Activated naive CD8-positive, alpha-beta T cell treated with anti-CD3 and anti-CD28 coated beads, Interleukin-2, amount 50 U/mL, for 24 hours (primary cell): ENCODE data around the gene ZFYVE28.

ENCODE experiments used
- ATAC-seq: fragments of 150-1000 bp; cut with Tn5 transposase; one replicate; pipeline ENCODE4 v1.10.0; 2021
- DNase-seq: peaks from one replicate; pipeline ENCODE4 v3.0.0; 2021
- H3K27ac Mint-ChIP-seq: one replicate; pipeline ENCODE4 v1.8.0; 2021; ENCODE audit warnings: mild to moderate bottlenecking, mixed read lengths
- H3K27me3 Mint-ChIP-seq: one replicate; pipeline ENCODE4 v1.8.0; 2021; ENCODE audit warnings: mixed read lengths
- H3K36me3 Mint-ChIP-seq: one replicate; pipeline ENCODE4 v1.8.0; 2021; ENCODE audit warnings: low read depth, mixed read lengths
- H3K4me1 Mint-ChIP-seq: one replicate; pipeline ENCODE4 v1.8.0; 2021; ENCODE audit warnings: mixed read lengths
- H3K4me3 Mint-ChIP-seq: one replicate; pipeline ENCODE4 v1.8.0; 2021; ENCODE audit warnings: mild to moderate bottlenecking, moderate library complexity, mixed read lengths
- H3K9me3 Mint-ChIP-seq: one replicate; pipeline ENCODE4 v1.8.0; 2021; ENCODE audit warnings: mixed read lengths

ZFYVE28 gene

DNA sequence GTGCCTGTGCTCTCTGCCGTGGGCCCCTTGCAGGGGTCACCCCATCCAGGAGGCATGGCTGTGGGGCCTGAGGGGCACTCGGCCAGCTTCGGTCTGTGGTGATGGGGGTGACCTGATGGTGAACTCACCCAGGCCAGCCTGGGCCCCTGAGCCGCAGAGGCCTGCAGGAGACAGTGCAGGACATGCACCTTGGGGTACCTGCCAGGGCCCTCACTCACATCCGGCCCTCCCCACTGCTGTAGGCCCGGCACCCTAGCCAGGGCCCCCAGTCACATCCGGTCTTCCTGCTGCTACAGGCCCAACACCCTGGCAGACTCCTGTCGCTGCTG lies 7.6 kb upstream of the ZFYVE28 start:
- Mint-ChIP-seq H3K4me1 (no peaks in the 10 kb centered on the region), H3K9me3 (no peaks in the 10 kb centered on the region), H3K36me3 (no peaks in the 10 kb centered on the region), H3K27ac (no peak overlapping the region), H3K27me3 (peaks cover 15% of the 10 kb centered on the region), H3K4me3 (no peak overlapping the region)
- DNase-seq (no peak), ATAC-seq (peak; percentile 13)

DNA sequence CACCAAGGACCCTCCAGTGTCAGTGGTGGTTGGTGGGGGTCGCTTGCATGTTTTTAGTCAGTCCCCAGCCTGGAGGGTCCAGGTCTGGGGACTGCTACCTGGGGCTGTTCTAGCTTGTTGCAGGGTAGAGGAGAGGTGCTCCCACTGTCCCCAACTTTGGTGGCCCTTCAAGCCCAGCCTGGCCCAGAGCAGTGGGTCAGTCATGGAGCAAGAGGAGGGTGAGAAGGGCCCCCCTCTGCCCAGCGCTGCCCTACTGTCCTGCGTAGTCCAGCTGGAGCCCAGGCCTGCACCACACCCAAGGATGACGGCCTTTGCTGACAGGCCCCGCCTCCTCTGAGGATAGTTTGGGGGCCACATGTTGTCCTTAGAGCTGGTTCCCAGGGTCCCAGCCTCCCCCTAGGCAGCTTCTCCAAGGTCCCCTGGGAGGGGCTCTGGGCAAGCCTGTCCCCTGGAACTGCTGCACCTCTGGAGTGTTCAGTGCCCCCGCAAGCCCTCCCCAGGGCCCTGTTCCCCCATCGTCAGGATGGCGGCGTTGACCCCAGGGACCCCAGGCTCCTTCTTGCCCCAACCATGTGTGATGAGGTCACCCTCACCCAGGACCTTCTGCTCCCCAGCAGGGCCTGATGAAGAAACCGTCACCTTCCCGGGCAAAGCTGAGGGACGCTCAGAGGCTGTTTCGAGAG lies 7.1 kb upstream of the ZFYVE28 start:
- no peaks in the 10 kb centered on the region for H3K36me3 Mint-ChIP-seq
- no peak overlapping the region for H3K4me3 Mint-ChIP-seq
- H3K27ac Mint-ChIP-seq = no peak overlapping the region
- ATAC-seq (peak; percentile 13), DNase-seq (no peak)
- no peaks in the 10 kb centered on the region for H3K4me1 Mint-ChIP-seq
- H3K9me3 Mint-ChIP-seq = no peaks in the 10 kb centered on the region
- peaks cover 20% of the 10 kb centered on the region for H3K27me3 Mint-ChIP-seq

DNA sequence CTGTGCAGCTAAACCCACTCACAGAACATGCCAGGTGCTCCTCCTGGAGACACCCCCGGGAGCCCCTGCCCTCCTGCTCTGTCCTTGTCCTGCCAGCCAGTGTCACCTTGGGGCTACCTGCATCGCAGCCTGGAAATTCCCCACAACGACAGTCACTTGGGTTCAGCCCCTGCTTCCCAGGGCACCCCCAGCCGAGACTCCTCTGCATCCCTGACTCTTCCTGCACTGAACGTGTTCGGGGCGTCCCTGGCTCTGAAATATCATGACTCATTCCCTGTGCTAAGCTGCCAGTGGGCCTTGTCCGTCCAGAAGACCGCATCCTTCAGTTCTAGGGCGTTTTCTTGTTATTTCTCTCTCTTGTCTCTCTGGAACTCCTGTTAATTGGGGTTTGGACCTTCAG lies 6.1 kb upstream of the ZFYVE28 start:
- ATAC-seq (no peak), DNase-seq (no peak)
- H3K4me1 Mint-ChIP-seq = peaks cover 7% of the 10 kb centered on the region
- peaks cover 29% of the 10 kb centered on the region for H3K27me3 Mint-ChIP-seq
- no peaks in the 10 kb centered on the region for H3K36me3 Mint-ChIP-seq
- H3K27ac Mint-ChIP-seq = no peak overlapping the region
- no peak overlapping the region for H3K4me3 Mint-ChIP-seq
- H3K9me3 Mint-ChIP-seq = no peaks in the 10 kb centered on the region

DNA sequence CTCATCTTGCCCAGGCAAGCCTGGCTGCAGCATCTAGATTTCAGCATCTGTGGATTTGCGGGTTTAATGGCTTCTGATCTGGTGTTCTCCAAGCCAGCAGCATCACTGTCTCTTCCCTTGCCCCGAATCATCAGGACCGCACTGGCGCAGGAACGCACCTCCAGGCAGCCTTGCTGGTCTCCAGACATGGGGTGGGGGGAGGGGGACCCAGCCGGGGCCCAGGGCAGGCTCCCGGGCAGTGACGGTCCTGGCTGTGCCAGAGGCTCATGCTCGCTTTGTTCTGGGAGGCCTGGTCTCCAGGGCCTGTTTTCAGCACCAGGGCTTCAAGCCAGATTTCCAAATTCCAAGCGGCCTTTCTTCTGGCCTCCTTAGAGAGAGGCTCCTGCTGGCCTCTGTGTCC lies 5.2 kb upstream of the ZFYVE28 start:
- Mint-ChIP-seq H3K27me3 (peaks cover 36% of the 10 kb centered on the region), H3K9me3 (no peaks in the 10 kb centered on the region), H3K4me3 (no peak overlapping the region), H3K27ac (no peak overlapping the region), H3K4me1 (peaks cover 13% of the 10 kb centered on the region), H3K36me3 (no peaks in the 10 kb centered on the region)
- DNase-seq = no peak
- no peak for ATAC-seq

DNA sequence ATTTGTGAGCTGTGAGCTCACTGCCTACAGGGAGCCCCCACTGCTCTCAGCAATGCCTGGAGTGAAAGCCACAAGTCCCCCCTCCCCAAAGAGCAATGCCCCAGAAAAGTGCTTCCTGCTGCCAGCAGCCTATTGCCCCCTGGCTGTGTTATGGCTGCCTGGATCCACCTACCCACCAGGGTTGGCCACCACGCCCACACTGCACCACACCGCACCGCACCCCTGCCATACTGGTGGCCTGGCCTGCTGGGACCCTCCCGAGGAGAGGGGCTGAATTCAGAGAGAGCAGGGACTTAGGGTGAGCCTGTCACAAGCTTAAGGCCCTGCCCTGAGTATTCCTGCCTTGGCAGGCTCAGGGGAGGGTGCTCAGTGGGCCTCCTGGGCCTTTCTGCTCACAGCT lies 4.6 kb upstream of the ZFYVE28 start:
- H3K4me3 Mint-ChIP-seq = no peak overlapping the region
- peaks cover 13% of the 10 kb centered on the region for H3K4me1 Mint-ChIP-seq
- no peak for ATAC-seq
- DNase-seq = no peak
- no peaks in the 10 kb centered on the region for H3K36me3 Mint-ChIP-seq
- H3K9me3 Mint-ChIP-seq = no peaks in the 10 kb centered on the region
- peaks cover 36% of the 10 kb centered on the region for H3K27me3 Mint-ChIP-seq
- no peak overlapping the region for H3K27ac Mint-ChIP-seq

DNA sequence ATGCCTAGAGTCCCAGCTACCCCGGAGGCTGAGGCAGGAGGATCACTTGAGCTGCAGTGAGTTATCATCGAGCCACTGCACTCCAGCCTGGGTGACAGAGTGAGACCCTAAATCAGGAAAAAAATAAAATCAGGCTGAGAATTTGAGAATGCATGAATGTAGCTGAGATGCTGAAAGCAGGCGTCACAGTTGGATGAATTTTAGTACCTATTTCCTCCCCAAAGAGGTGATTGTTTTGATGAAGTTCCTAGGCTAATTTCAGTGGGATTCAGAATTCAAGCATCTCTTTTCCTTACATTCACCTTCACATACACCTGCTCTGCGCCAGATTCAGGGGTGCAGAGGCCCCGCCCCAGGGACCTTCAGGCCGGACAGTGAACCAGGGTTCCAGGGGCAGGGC lies 3.5 kb upstream of the ZFYVE28 start:
- DNase-seq = no peak
- Mint-ChIP-seq H3K4me1 (peaks cover 18% of the 10 kb centered on the region), H3K27ac (no peak overlapping the region), H3K9me3 (no peaks in the 10 kb centered on the region), H3K4me3 (no peak overlapping the region), H3K27me3 (peaks cover 42% of the 10 kb centered on the region), H3K36me3 (no peaks in the 10 kb centered on the region)
- no peak for ATAC-seq

DNA sequence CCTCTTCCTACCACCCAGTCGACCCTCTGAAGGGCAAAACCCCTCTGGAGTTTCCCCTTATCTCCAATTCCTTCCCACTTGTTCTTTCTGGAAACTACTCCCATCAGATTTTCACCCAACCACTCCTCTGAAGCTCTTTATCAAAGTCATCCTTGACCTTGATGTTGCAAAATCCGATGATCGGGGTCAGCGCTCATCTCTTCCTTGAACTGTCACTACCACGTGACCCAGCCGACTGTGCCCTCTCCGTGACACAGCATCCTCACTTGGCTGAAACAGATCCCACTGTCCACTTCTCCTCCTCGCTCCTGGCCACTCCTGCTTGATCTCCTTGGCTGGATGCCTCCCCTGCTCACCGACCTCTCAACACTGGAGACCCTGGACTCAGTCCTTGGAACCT lies 1.4 kb upstream of the ZFYVE28 start:
- ATAC-seq = no peak
- H3K4me1 Mint-ChIP-seq = peaks cover 30% of the 10 kb centered on the region
- H3K27me3 Mint-ChIP-seq = peaks cover 57% of the 10 kb centered on the region
- no peaks in the 10 kb centered on the region for H3K9me3 Mint-ChIP-seq
- DNase-seq = no peak
- peak overlapping the region; percentile 78 for H3K4me3 Mint-ChIP-seq
- H3K27ac Mint-ChIP-seq = no peak overlapping the region
- H3K36me3 Mint-ChIP-seq = no peaks in the 10 kb centered on the region

DNA sequence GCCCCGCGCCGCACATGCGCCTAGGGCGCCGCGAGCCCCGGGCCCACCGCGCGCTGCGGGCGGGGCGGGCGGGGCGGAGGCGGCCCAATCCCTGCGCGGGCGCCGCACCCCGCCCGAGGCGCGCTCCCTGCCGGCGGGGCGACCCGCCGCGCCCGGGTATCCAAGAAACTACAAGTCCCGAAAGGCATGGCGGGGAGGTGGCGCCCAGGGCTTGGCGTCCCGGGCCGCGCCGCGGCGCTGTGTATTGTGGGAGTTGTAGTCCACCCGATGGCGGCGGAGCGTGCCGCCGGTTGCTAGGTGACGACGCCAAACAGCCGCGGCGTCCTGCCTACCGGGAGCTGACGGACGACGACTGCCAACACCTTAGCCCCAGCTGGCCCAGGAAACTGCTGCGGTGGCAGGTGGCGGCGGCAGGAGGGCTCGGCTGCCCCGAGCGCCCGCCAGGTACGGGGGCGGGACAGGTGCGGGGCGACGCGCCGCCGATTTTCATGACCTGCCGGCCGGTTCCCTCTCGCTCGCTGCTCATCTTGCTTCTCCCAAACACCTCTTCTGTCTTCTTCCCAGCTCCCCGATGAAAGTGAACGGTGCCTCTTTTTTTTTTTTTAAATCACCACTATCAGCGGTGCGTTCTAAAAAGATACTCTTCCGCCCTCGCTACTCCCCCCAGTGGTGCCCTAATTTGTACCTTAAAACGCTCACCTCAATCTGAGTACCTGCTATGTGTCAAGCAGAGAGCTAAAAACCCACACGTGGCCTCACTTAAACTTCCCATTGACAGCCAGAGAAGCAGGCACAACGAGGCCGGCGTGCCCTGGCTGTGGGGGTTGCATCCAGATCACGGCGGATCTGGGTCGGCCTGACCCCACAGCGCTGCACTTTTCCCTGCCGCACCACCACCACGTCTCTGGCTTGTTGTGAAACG lies 466 bp upstream of the ZFYVE28 start, which contains the start of gene CFAP99:
TSS of gene CFAP99 (plus strand) at position 306 of the 922 bp plus-strand sequence.
- H3K4me3 Mint-ChIP-seq = peak within 1 kb of the TSS; percentile 78
- no peaks in the 10 kb centered on the region for H3K36me3 Mint-ChIP-seq
- H3K9me3 Mint-ChIP-seq = no peaks in the 10 kb centered on the region
- H3K4me1 Mint-ChIP-seq = peaks cover 39% of the 10 kb centered on the region
- DNase-seq (peak; percentile 97), ATAC-seq (peak; percentile 97)
- H3K27ac Mint-ChIP-seq = peak within 1 kb of the TSS; percentile 37
- H3K27me3 Mint-ChIP-seq = peaks cover 57% of the 10 kb centered on the region

DNA sequence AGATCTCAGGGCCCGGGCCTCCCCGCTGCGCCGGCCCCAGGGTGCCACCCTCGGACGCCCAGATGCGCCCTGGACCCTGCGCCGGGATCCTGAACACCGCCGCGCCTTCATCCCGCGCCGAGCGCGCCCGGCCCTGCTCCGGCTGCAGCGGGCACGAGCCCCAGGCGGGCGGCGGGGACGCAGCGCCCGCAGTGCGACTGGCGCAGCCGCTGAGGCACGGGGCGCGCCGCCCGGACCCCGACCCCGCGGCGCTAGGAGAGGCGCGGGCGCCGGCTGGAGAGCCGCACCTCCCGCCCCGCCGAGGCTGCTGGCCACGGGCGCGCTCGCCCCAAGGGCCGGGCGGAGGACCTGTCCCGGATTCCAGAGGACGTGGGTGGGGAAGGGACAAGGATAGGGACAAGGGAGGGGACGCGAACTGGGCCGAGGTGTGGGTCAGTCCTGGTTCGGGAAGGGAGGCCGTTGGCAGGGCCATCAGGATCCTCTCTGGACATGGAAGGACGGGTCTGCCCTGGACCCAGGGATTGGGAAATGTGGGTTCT lies 1.1 kb downstream of the ZFYVE28 start:
- Mint-ChIP-seq H3K36me3 (no peaks in the 10 kb centered on the region), H3K27me3 (peaks cover 54% of the 10 kb centered on the region), H3K4me3 (peak overlapping the region; percentile 77), H3K9me3 (no peaks in the 10 kb centered on the region), H3K27ac (no peak overlapping the region), H3K4me1 (peaks cover 55% of the 10 kb centered on the region)
- ATAC-seq (no peak), DNase-seq (peak; percentile 16)

DNA sequence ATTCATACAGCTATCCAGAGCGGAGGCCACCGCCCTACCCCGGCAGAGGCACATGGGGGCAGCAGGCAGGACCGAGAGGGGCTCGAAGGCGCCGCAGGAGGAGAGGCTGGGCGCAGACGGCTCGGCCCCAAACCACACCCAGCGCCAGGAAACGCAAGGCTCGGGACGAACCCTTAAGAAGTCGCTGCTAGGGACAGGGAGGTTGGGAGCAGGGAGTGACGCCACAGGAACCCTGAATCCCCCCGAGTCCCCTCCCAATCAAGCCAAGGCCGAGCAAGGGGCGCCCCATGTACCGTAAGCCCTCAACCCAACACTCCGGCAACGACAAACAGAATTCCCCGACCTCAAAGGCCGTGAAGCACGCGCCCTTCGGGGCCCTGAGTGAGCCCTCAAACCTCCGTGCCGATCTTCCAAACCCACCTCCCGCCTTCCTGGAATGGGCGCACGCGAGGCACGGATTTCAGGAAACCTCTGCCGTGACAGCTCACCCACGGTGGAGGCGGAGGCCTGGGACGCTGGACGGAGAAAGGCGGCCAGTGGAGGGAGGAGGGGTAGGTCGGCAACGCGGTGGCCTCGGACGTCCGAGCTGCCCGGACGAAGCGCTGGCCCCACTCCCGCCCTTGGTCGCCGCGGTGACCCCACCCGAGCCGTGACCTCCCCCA lies 1.8 kb downstream of the ZFYVE28 start:
- Mint-ChIP-seq H3K9me3 (no peaks in the 10 kb centered on the region), H3K27ac (no peak overlapping the region), H3K36me3 (no peaks in the 10 kb centered on the region), H3K4me3 (peak overlapping the region; percentile 56), H3K4me1 (peaks cover 61% of the 10 kb centered on the region), H3K27me3 (peaks cover 48% of the 10 kb centered on the region)
- ATAC-seq (no peak), DNase-seq (peak; percentile 17)

DNA sequence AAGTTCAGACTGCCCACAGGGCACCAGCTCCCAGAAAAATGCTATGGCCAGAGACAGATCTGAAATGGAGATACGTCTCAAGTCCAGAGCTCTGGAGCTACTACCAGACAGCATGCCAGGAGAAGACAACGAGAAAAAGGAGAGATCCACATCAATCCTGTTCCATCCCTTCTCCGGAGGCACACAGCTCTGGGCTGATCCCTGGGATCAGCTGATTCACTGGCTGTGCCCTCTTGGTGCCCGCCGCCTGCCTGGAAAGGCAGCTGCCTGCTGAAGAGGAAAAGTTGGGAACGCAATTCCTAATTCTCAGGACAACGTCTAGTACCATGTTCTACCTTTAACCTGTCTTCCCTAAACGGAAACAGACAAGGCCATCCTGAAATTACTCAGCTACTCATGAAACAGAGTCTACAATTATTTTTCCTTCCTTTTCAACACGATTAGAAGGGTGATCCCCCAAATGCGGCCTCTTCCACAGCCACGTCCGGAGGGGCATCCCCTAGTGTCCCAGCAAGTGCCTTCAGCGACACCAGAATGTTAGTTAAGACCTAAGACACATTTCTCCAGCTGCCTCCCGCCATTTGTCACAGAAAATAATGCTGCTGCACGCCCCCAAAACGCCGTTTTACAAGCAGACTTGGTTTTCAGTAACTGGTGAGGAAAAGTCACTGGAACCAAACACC lies 2.4 kb downstream of the ZFYVE28 start:
- H3K36me3 Mint-ChIP-seq = no peaks in the 10 kb centered on the region
- ATAC-seq = no peak

DNA sequence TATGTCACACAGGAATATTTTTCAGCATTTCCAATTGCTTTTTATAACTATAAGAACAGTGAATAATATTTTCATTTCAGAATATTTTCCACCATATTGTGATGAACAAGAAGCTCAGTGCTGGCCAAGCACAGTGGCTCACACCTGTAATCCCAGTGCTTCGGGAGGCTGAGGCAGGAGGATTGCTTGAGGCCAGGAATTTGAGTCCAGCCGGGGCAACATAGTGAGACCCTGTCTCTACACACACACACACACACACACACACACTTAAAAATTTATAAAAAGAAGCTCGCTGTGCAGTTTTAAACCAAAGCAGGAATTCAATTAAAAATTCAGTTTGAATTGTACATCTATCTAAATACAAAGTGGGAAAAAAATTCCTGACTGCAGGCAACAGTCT lies 3.2 kb downstream of the ZFYVE28 start:
- Mint-ChIP-seq H3K4me1 (peaks cover 71% of the 10 kb centered on the region), H3K27ac (no peak overlapping the region), H3K4me3 (no peak overlapping the region)

More for the DNA sequence above, 2.4 kb downstream of the ZFYVE28 start:
- peaks cover 67% of the 10 kb centered on the region for H3K4me1 Mint-ChIP-seq
- H3K9me3 Mint-ChIP-seq = no peaks in the 10 kb centered on the region
- H3K27me3 Mint-ChIP-seq = peaks cover 45% of the 10 kb centered on the region
- peak overlapping the region; percentile 56 for H3K4me3 Mint-ChIP-seq
- H3K27ac Mint-ChIP-seq = no peak overlapping the region
- peak; percentile 33 for DNase-seq

DNA sequence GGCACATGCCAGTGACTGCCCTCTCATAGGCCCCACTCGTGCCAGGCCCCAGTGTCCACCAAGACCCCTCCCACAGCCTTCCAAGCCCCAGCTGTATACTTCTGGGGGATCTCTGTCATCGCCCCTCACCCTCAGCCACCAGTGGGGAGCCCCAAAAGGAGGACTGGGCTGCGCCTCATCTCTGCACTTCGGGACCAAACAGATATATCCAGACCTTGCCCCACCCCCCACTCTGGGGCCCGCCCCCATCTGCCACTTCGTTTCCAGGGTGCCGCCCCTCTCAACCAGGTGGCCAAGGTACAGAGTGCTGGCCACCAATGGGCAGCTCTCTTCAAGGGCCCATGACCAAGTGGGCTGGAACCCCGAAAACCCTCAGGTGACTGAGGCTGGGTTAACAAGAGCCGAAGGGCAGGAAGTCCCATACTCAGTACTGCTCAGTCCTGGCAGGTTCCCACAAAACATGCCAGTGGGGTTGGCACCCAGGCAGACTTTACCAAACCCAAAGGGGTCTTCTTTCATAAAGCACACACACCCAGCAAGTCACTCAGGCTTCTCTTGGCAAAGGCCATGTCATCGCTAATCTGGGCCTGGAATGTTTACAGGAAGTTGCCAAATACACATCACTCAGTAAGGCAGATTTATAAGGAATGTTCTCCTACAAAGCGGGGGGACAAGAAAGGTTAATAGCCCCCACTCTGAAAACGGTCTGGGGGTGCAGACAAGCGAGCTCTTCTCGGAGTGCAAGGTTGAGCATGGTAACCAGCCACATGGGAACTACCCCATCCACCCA lies 4.4 kb downstream of the ZFYVE28 start:
- no peak for ATAC-seq
- Mint-ChIP-seq H3K36me3 (no peaks in the 10 kb centered on the region), H3K27me3 (peaks cover 28% of the 10 kb centered on the region), H3K27ac (peak overlapping the region; percentile 93), H3K9me3 (no peaks in the 10 kb centered on the region), H3K4me3 (peak overlapping the region; percentile 70), H3K4me1 (peaks cover 63% of the 10 kb centered on the region)
- peak; percentile 36 for DNase-seq

More for the DNA sequence above, 3.2 kb downstream of the ZFYVE28 start:
- Mint-ChIP-seq H3K9me3 (no peaks in the 10 kb centered on the region), H3K36me3 (no peaks in the 10 kb centered on the region), H3K27me3 (peaks cover 40% of the 10 kb centered on the region)
- no peak for ATAC-seq
- no peak for DNase-seq
